ES-I3 (cell line): ENCODE results near the gene C11orf21.

Experiments used
- H3K36me3 ChIP-seq: 2 replicates; pipeline ENCODE4 v1.6.1; 2013; ENCODE audit warnings: mild to moderate bottlenecking, low read length, control low read depth, moderate library complexity; ENCODE audit not compliant: insufficient read depth
- H3K4me1 ChIP-seq: 2 replicates; pipeline ENCODE4 v1.6.1; 2013; ENCODE audit warnings: mild to moderate bottlenecking, control low read depth, low read length; ENCODE audit not compliant: insufficient read depth
- H3K9ac ChIP-seq: 2 replicates; pipeline ENCODE4 v1.6.1; 2013; ENCODE audit warnings: low read depth, mild to moderate bottlenecking, low read length, moderate library complexity
- H3K9me3 ChIP-seq: 2 replicates; pipeline ENCODE4 v1.6.1; 2013; ENCODE audit warnings: mild to moderate bottlenecking, low read length, moderate library complexity; ENCODE audit not compliant: control insufficient read depth, insufficient read depth

The C11orf21 gene

GRCh38 chr11:2262301-2263070 lies 39.2 kb downstream of the C11orf21 start:
- Histone ChIP-seq H3K36me3 (no peaks in the 10 kb centered on the region), H3K9me3 (no peaks in the 10 kb centered on the region), H3K4me1 (no peaks in the 10 kb centered on the region), H3K9ac (no peak overlapping the region)

GRCh38 chr11:2261436-2262230 lies 40.1 kb downstream of the C11orf21 start:
- Histone ChIP-seq H3K4me1 (no peaks in the 10 kb centered on the region), H3K9me3 (no peaks in the 10 kb centered on the region), H3K36me3 (no peaks in the 10 kb centered on the region), H3K9ac (no peak overlapping the region)

GRCh38 chr11:2260491-2261364 lies 41.0 kb downstream of the C11orf21 start:
- Histone ChIP-seq H3K4me1 (no peaks in the 10 kb centered on the region), H3K36me3 (no peaks in the 10 kb centered on the region), H3K9me3 (no peaks in the 10 kb centered on the region), H3K9ac (no peak overlapping the region)

- no peaks in the 10 kb centered on the region for H3K9me3 ChIP-seq
- H3K4me1 ChIP-seq: no peaks in the 10 kb centered on the region
- H3K36me3 ChIP-seq: no peaks in the 10 kb centered on the region
- no peak overlapping the region for H3K9ac ChIP-seq
These were observed 41.7 kb downstream of the C11orf21 start for GRCh38 chr11:2259897-2260451.

- Histone ChIP-seq H3K9me3 (no peaks in the 10 kb centered on the region), H3K4me1 (no peaks in the 10 kb centered on the region), H3K9ac (no peak overlapping the region), H3K36me3 (no peaks in the 10 kb centered on the region)
These were observed 42.3 kb downstream of the C11orf21 start for GRCh38 chr11:2259466-2259830.

- H3K4me1 ChIP-seq: no peaks in the 10 kb centered on the region
These were observed 42.9 kb downstream of the C11orf21 start for GRCh38 chr11:2258501-2259465.

GRCh38 chr11:2256951-2257700 lies 44.6 kb downstream of the C11orf21 start:
- H3K4me1 ChIP-seq: no peaks in the 10 kb centered on the region
- no peak overlapping the region for H3K9ac ChIP-seq
- H3K36me3 ChIP-seq: no peaks in the 10 kb centered on the region
- H3K9me3 ChIP-seq: no peaks in the 10 kb centered on the region

More at GRCh38 chr11:2258501-2259465, 42.9 kb downstream of the C11orf21 start:
- Histone ChIP-seq H3K36me3 (no peaks in the 10 kb centered on the region), H3K9ac (no peak overlapping the region), H3K9me3 (no peaks in the 10 kb centered on the region)

GRCh38 chr11:2256293-2256913 lies 45.3 kb downstream of the C11orf21 start:
- Histone ChIP-seq H3K4me1 (no peaks in the 10 kb centered on the region), H3K9ac (no peak overlapping the region), H3K36me3 (no peaks in the 10 kb centered on the region), H3K9me3 (no peaks in the 10 kb centered on the region)

- no peak overlapping the region for H3K9ac ChIP-seq
- no peaks in the 10 kb centered on the region for H3K4me1 ChIP-seq
- H3K36me3 ChIP-seq: no peaks in the 10 kb centered on the region
- H3K9me3 ChIP-seq: no peaks in the 10 kb centered on the region
These were observed 49.7 kb downstream of the C11orf21 start for GRCh38 chr11:2252018-2252417.

GRCh38 chr11:2251138-2251537 lies 50.6 kb downstream of the C11orf21 start:
- Histone ChIP-seq H3K9me3 (no peaks in the 10 kb centered on the region), H3K4me1 (no peaks in the 10 kb centered on the region), H3K9ac (no peak overlapping the region), H3K36me3 (no peaks in the 10 kb centered on the region)

- Histone ChIP-seq H3K9ac (no peak overlapping the region), H3K9me3 (no peaks in the 10 kb centered on the region), H3K36me3 (no peaks in the 10 kb centered on the region), H3K4me1 (no peaks in the 10 kb centered on the region)
These were observed 51.2 kb downstream of the C11orf21 start for GRCh38 chr11:2250485-2250884.

- no peaks in the 10 kb centered on the region for H3K4me1 ChIP-seq
- H3K9ac ChIP-seq: no peak overlapping the region
- no peaks in the 10 kb centered on the region for H3K9me3 ChIP-seq
- H3K36me3 ChIP-seq: no peaks in the 10 kb centered on the region
These were observed 51.7 kb downstream of the C11orf21 start for GRCh38 chr11:2250041-2250440.
